Stimulated activated naive CD4-positive, alpha-beta T cell (primary cell): ENCODE data around the gene FYB2.

ENCODE experiments used
- DNase-seq, 6 experiments: peaks; one replicate each; lab custom pipeline; 2025; lab: John Stamatoyannopoulos, UW

Gene FYB2

GRCh38 chr1:56715156-56715555 lies 104.0 kb downstream of the FYB2 start:
- no peak for DNase-seq

GRCh38 chr1:56713112-56713511 lies 106.1 kb downstream of the FYB2 start:
- DNase-seq = no peak

DNA sequence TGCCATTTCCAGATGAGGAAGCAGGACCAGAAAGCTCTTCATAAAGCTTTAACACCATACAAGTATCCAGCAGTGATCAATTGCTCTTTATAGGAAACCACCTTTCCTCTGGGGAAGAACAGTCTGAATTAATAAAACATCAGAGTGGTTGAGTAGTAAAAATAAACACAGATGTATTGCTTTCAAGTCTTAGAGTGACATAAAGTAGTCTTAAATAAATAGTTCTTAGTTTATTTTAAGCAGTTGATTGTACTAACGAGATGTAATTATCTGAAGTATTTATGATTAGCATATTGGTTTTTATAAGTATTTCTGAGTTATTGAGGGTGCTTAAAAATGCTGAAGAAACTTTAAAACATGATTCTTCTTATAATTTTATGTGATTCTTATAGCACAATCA lies 107.1 kb downstream of the FYB2 start:
- no peak for DNase-seq

GRCh38 chr1:56710646-56711045 lies 108.6 kb downstream of the FYB2 start:
- no peak for DNase-seq

DNA sequence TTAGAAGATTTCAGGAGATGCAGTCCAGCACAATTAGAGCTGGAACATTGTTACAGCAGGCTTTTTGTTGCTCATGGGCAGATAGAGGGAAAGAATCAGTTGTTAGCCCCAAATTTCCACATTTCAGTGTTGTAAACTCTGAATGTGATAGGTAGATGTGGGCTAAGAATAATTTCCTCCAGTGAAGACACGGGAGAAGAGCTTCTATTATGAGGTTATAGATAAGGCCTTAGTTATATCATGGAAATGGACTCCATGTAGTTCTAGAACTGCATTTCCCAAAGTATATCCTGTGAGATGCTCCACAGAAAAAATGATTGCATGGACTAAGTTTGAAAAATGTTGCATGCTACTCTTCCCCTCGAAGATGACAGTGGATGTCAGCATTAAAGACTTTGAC lies 109.2 kb downstream of the FYB2 start:
- DNase-seq = no peak

- DNase-seq = peak in 1 of 6 experiments; percentile 3
Measured at GRCh38 chr1:56709269-56709880, 109.8 kb downstream of the FYB2 start.

GRCh38 chr1:56707379-56707778 lies 111.8 kb downstream of the FYB2 start:
- no peak for DNase-seq

DNA sequence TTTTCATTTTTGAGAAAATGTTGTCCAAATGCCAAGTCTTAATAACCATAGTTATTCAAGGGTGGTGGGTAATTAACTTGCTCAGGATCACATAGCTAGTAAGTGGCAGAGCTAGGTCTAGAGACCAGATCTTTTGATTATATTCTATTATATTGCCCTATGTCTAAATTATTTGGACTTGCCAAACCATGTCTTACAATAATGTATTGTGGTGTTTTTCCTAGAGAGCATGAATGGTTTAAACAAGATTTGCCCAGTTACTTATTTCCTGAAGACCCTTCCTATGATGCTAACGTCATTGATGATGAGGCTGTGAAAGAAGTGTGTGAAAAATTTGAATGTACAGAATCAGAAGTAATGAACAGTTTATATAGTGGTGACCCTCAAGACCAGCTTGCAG lies 115.5 kb downstream of the FYB2 start:
- no peak for DNase-seq

GRCh38 chr1:56696663-56697062 lies 122.5 kb downstream of the FYB2 start:
- DNase-seq = no peak

- DNase-seq = no peak
Measured at GRCh38 chr1:56688522-56689026, 130.6 kb downstream of the FYB2 start.

GRCh38 chr1:56686169-56686568 lies 133.0 kb downstream of the FYB2 start:
- no peak for DNase-seq

DNA sequence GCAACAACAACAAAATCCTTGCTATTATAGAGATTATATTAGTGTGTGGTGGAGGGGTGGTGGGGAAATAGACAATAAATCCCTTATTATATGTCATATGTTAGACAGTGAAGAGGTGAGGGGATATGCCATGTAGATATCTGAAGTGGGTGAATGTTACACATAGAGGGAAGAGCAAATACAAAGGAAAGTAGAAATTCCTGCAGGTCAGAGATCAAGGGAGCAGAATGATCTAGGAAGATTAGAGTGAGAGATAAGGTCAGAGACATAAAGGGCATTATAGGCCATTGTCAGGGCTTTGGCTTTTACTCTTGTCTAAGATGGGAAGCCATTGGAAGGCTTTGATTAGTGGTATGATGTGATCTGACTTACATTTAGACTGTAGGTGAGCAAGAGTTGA lies 135.6 kb downstream of the FYB2 start:
- no peak for DNase-seq

DNA sequence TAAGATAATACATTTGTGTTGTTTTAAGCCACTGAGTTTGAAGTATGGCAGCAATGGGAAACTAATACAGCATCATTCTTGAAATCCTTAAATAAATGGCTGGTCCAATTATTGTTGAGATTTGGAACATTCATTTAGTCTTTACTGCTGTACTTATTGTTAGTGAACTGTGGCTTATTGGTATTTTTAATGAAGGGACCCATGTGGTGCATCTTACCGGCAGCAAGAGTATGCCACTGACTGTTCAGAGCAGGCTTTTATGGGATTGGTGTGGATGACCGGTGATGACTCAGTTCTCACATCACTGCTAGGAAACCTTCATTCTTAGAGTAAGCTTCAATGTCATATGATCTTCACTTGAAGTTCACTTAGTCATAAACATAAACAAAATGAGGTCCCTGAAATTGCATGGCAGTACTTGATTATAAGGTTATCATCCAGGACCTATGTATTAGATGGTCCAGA lies 142.6 kb downstream of the FYB2 start:
- no peak for DNase-seq

GRCh38 chr1:56675763-56676162 lies 143.4 kb downstream of the FYB2 start:
- no peak for DNase-seq

DNA sequence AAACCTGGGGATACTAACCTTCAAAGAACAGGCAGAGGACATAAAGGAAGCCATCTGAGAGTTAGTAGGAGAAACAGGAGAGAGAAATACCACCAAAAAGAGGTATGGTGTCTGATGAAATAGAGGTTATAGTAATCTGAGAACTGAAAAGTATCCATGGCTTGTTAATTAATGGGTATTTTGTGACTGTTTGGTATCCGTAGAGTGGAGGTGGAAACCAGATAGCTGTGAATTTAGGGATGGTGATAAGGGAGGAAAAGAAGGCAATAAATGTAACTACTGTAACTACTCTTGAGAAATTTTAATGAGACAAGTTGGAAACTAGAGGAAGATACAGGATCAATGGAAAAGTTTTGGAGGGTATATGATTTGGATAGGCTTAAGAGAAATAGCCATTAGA lies 146.6 kb downstream of the FYB2 start:
- no peak for DNase-seq

- DNase-seq = no peak
Measured at GRCh38 chr1:56671542-56671941, 147.7 kb downstream of the FYB2 start.

DNA sequence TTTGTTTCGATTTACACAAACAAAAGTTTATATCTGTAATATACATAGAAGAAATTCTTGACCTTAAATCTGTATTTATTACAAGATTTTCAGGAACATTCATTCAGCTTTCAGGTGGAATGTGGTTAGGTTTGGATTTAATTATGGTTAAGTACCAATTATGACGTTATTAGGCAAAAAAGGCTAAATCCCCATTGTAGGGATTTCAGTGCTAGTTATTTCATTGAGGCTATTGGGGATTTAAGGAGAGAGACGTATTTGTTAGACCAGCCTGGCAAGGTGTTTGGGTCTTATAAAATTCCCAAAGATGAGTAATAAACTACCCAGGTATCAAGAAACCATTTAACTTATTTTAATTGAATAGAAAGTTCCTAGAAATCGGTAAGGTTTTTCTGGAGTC lies 148.1 kb downstream of the FYB2 start:
- DNase-seq = no peak

DNA sequence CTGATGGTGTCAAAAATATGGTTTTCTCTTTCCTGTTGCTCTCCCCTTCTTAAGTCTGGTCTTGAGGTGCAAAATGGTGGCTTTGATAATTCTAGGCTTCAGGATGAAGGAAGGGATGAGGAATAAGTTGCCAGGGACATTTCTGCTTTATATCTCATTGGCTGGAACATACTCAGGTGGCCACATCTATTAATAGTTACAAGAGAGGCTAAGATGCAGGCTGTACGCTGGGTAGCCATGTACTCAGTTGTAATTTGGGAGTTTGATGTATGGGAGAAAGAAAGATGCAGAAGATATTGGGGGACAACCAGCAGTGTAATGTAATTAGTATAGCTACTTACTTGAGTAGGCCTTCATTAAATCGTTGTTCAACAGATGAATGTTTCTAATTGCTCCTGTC lies 148.9 kb downstream of the FYB2 start:
- DNase-seq = no peak
